Neuronal stem cell (in vitro differentiated cells): ENCODE data around the gene CORIN.

Experiments used
- DNase-seq: peaks from one replicate; pipeline ENCODE4 v3.0.0-alpha.2; 2013; ENCODE audit warnings: low spot score
- H2AFZ ChIP-seq: one replicate; pipeline ENCODE4 v1.6.1; 2013; ENCODE audit warnings: mild to moderate bottlenecking, low read length, inconsistent platforms
- H2AK5ac ChIP-seq: 2 replicates; pipeline ENCODE4 v1.6.1; 2013; ENCODE audit warnings: low read depth, mild to moderate bottlenecking, inconsistent platforms, low read length, moderate library complexity, mixed read lengths
- H2BK120ac ChIP-seq: 2 replicates; pipeline ENCODE4 v1.6.1; 2013; ENCODE audit warnings: low read depth, mild to moderate bottlenecking, inconsistent platforms, low read length, moderate library complexity, mixed read lengths
- H2BK12ac ChIP-seq: one replicate; pipeline ENCODE4 v1.6.1; 2013; ENCODE audit warnings: low read length, inconsistent platforms
- H2BK15ac ChIP-seq: 2 replicates; pipeline ENCODE4 v1.6.1; 2013; ENCODE audit warnings: mild to moderate bottlenecking, low read length, inconsistent platforms, mixed read lengths
- H2BK5ac ChIP-seq: one replicate; pipeline ENCODE4 v1.6.1; 2013; ENCODE audit warnings: inconsistent platforms, mild to moderate bottlenecking, low read length, moderate library complexity
- H3K14ac ChIP-seq: one replicate; pipeline ENCODE4 v1.6.1; 2013; ENCODE audit warnings: low read length, inconsistent platforms
- H3K18ac ChIP-seq: 2 replicates; pipeline ENCODE4 v1.6.1; 2013; ENCODE audit warnings: low read length, inconsistent platforms
- H3K23ac ChIP-seq: 2 replicates; pipeline ENCODE4 v1.6.1; 2013; ENCODE audit warnings: low read depth, mild to moderate bottlenecking, mixed read lengths, low read length, inconsistent platforms; ENCODE audit not compliant: poor library complexity
- H3K27ac ChIP-seq: replicated peaks from 3 replicates; pipeline ENCODE4 v1.5.1; 2013; ENCODE audit warnings: low read length, inconsistent platforms
- H3K27me3 ChIP-seq, 3 experiments: 2 replicates each; pipeline ENCODE4 v1.6.1; 2013; ENCODE audit warnings: low read length in 3 of 3, mild to moderate bottlenecking in 2 of 3, inconsistent platforms in 1 of 3, low read depth in 1 of 3, mixed read lengths in 1 of 3, moderate library complexity in 1 of 3; ENCODE audit not compliant: control insufficient read depth in 3 of 3, insufficient read depth in 3 of 3
- H3K36me3 ChIP-seq, 2 donors: replicated peaks in 1 of 2; 2 replicates each; pipeline ENCODE4 v1.6.1; 2013; ENCODE audit warnings: low read length in 2 of 2; ENCODE audit not compliant: control insufficient read depth in 2 of 2, insufficient read depth in 2 of 2
- H3K4ac ChIP-seq: 2 replicates; pipeline ENCODE4 v1.6.1; 2013; ENCODE audit warnings: inconsistent platforms, mild to moderate bottlenecking, low read length, moderate library complexity
- H3K4me1 ChIP-seq, 2 donors: 1 replicate in 1 of 2; 2 replicates in 1 of 2; pipeline ENCODE4 v1.6.1; 2013; ENCODE audit warnings: low read length in 2 of 2, low read depth in 1 of 2; ENCODE audit not compliant: control insufficient read depth in 2 of 2, insufficient read depth in 1 of 2
- H3K4me2 ChIP-seq: one replicate; pipeline ENCODE4 v1.6.1; 2013; ENCODE audit warnings: mild to moderate bottlenecking, low read length, inconsistent platforms; ENCODE audit not compliant: insufficient read depth, poor library complexity, severe bottlenecking
- H3K4me3 ChIP-seq, 2 donors: 2 replicates each; pipeline ENCODE4 v1.5.1; 2013; ENCODE audit warnings: low read length in 2 of 2, mild to moderate bottlenecking in 2 of 2, inconsistent platforms in 1 of 2, moderate library complexity in 1 of 2
- H3K79me1 ChIP-seq: one replicate; pipeline ENCODE4 v1.6.1; 2013; ENCODE audit warnings: low read depth, mild to moderate bottlenecking, inconsistent platforms, low read length, moderate library complexity
- H3K9ac ChIP-seq: one replicate; pipeline ENCODE4 v1.6.1; 2013; ENCODE audit warnings: mild to moderate bottlenecking, low read depth, low read length, inconsistent platforms; ENCODE audit not compliant: poor library complexity
- H3K9me3 ChIP-seq, 2 donors: replicated peaks in 1 of 2; 2 replicates each; pipeline versions ENCODE3 to v1.6.1; 2013; ENCODE audit warnings: low read length in 2 of 2, mild to moderate bottlenecking in 2 of 2, inconsistent platforms in 1 of 2, low read depth in 1 of 2, mixed read lengths in 1 of 2, moderate library complexity in 1 of 2; ENCODE audit not compliant: control insufficient read depth in 2 of 2, insufficient read depth in 1 of 2
- H4K8ac ChIP-seq: one replicate; pipeline ENCODE4 v1.6.1; 2013; ENCODE audit warnings: low read depth, mild to moderate bottlenecking, inconsistent platforms, low read length, moderate library complexity
- H4K91ac ChIP-seq: one replicate; pipeline ENCODE4 v1.6.1; 2013; ENCODE audit warnings: low read length, low read depth, mild to moderate bottlenecking, inconsistent platforms; ENCODE audit not compliant: poor library complexity
- WGBS, 2 donors: extraction: QIAGEN DNeasy Blood & Tissue Kit; methylation state at CpG; one replicate each; pipeline ENCODE4 v1.1.7; 2013; ENCODE audit warnings: missing lambda C conversion rate in 2 of 2, mixed read lengths in 1 of 2; ENCODE audit not compliant: insufficient read length in 2 of 2, insufficient replicate concordance in 1 of 2; ENCODE audit errors: extremely low coverage in 2 of 2; 5-methylcytosine and 5-hydroxymethylcytosine counted together

Gene CORIN

DNA sequence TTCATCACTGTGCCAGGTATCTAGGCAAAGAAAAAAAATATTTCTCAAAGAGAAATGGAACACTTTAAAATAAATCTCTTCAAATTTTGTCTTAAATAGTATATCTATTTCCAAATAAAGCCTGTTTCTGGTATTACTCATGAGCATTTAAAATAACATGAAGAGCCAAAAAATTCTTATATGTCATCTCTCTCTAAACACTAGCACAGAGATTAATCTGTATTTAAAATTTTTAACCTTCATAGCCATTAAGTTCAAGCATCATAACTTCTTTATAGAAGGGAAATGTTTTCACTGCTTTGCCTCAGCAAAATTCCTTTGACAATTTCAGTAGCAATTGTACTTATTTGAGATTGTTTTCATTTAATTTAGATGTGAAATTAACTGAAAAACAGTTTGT, 5.1 kb upstream of the CORIN start:
- Histone ChIP-seq H2BK15ac (no peak overlapping the region), H2AK5ac (no peak overlapping the region), H3K4me3 (no peak overlapping the region), H3K18ac (no peak overlapping the region), H2BK12ac (no peak overlapping the region), H2BK5ac (no peak overlapping the region), H3K14ac (no peak overlapping the region), H3K4me1 (peaks cover 0 to 2% of the 10 kb centered on the region in 2 donors), H3K79me1 (no peaks in the 10 kb centered on the region), H3K27ac (no peak overlapping the region), H3K9ac (no peak overlapping the region), H3K9me3 (no peaks in the 10 kb centered on the region), H3K4ac (no peak overlapping the region), H2AFZ (no peak overlapping the region), H3K4me2 (no peak overlapping the region), H3K23ac (no peak overlapping the region), H2BK120ac (no peak overlapping the region), H3K36me3 (peaks cover 0 to 28% of the 10 kb centered on the region in 2 donors), H4K91ac (no peak overlapping the region), H3K27me3 (peaks cover 0 to 8% (median 0%) of the 10 kb centered on the region in 3 experiments), H4K8ac (no peak overlapping the region)
- no peak for DNase-seq

DNA sequence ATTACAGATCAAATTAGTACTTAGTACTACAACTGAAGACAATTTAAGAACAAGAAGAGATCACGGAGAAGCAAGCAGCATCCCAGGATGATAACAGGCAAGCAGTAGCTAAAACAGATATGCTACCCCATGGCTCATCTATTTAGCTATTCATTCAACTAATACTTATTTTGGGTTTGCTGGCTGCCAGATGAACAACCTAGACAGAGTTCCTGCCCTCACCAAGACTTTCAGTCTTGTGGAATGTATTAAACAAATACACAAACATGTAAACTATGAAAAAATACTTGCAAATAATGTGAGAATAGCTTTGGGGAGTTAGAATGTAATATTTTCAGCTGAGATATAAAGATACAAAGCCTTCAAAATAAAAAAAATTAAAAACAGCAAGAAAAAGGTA, 2.4 kb upstream of the CORIN start:
- Histone ChIP-seq H2BK120ac (no peak overlapping the region), H2AK5ac (no peak overlapping the region), H3K14ac (no peak overlapping the region), H3K36me3 (peaks cover 0 to 18% of the 10 kb centered on the region in 2 donors), H3K27ac (no peak overlapping the region), H2AFZ (no peak overlapping the region), H2BK15ac (no peak overlapping the region), H3K4me3 (no peak overlapping the region), H3K4me1 (peaks cover 2 to 10% of the 10 kb centered on the region in 2 donors), H4K8ac (no peak overlapping the region), H2BK5ac (no peak overlapping the region), H3K18ac (no peak overlapping the region), H3K4ac (no peak overlapping the region), H3K23ac (no peak overlapping the region), H3K4me2 (no peak overlapping the region), H3K9ac (no peak overlapping the region), H3K9me3 (no peaks in the 10 kb centered on the region), H4K91ac (no peak overlapping the region), H3K79me1 (no peaks in the 10 kb centered on the region), H3K27me3 (peaks cover 0 to 22% (median 0%) of the 10 kb centered on the region in 3 experiments), H2BK12ac (no peak overlapping the region)
- DNase-seq, result no peak
- no CpG with 5 or more reads among the region's 1 CpG for WGBS, 2 donors

DNA sequence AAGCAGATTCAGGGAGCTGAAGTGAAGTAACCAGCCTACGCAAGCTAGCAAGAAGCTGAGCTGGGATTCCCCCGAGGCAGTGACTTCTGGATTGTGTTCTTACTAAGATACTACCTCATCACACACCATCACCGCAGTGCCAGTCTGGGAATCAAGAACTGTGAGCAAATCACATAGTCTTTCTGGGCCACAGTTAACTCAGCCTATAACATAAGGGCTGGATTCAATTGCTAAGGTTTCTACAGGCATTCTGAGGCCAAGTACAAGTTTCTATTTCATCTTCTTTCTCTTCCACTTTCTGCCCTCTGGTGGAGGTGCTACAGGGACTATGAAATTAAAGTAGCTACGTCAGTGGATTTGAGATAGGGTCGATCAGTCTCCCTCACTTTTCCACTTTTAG, 1.4 kb upstream of the CORIN start:
- Histone ChIP-seq H3K23ac (no peak overlapping the region), H3K18ac (no peak overlapping the region), H2BK120ac (no peak overlapping the region), H3K4me3 (no peak overlapping the region), H3K14ac (no peak overlapping the region), H3K27ac (no peak overlapping the region), H3K27me3 (peaks cover 0 to 22% (median 0%) of the 10 kb centered on the region in 3 experiments), H4K8ac (no peak overlapping the region), H3K4ac (no peak overlapping the region), H3K79me1 (no peaks in the 10 kb centered on the region), H3K9ac (no peak overlapping the region), H2BK5ac (no peak overlapping the region), H3K4me1 (peaks cover 2 to 11% of the 10 kb centered on the region in 2 donors), H2AFZ (no peak overlapping the region), H3K4me2 (no peak overlapping the region), H2BK12ac (no peak overlapping the region), H4K91ac (no peak overlapping the region), H2AK5ac (no peak overlapping the region), H3K36me3 (peaks cover 0 to 16% of the 10 kb centered on the region in 2 donors), H2BK15ac (no peak overlapping the region), H3K9me3 (peaks cover 0 to under 1% of the 10 kb centered on the region in 2 donors)
- WGBS, 2 donors, result no CpG with 5 or more reads among the region's 5 CpGs
- DNase-seq, result no peak

DNA sequence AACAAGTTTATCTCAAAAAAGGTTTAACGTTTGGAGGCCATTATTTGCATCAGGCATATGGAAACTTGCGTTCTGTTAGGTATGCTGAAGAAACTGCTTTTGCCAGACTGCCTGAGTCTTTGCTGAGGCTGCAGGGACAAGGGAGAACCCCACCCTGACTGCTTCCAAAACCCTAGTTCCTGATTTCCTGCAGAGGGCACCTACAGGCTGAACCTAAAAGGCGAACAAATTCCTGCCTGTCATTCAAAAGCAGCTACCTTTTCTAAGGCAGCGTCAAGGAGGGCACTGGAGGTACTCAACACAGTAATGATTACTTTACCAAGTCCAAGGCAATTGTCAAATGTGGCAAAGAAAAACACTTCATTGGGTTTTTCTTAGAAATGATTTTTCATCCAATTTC, 578 bp upstream of the CORIN start:
- H2AK5ac ChIP-seq, result no peak overlapping the region
- H2AFZ ChIP-seq, result no peak overlapping the region
- H3K36me3 ChIP-seq, result peaks cover 0 to 8% of the 10 kb centered on the region in 2 donors
- peaks cover 0 to 22% (median 0%) of the 10 kb centered on the region in 3 experiments for H3K27me3 ChIP-seq
- no peak overlapping the region for H3K27ac ChIP-seq
- no peak for DNase-seq
- no peak overlapping the region for H2BK120ac ChIP-seq
- H4K91ac ChIP-seq, result no peak overlapping the region
- H2BK12ac ChIP-seq, result no peak overlapping the region
- no peaks in the 10 kb centered on the region for H3K79me1 ChIP-seq
- no peak overlapping the region for H2BK5ac ChIP-seq
- no peak overlapping the region for H3K9ac ChIP-seq
- peaks cover 0 to 7% of the 10 kb centered on the region in 2 donors for H3K9me3 ChIP-seq
- no peak overlapping the region for H3K18ac ChIP-seq
- H3K4me3 ChIP-seq, result no peak overlapping the region
- H3K14ac ChIP-seq, result no peak overlapping the region
- no peak overlapping the region for H2BK15ac ChIP-seq
- no peak overlapping the region for H3K4me2 ChIP-seq
- no peak overlapping the region for H3K23ac ChIP-seq
- H3K4ac ChIP-seq, result no peak overlapping the region
- peaks cover 2 to 11% of the 10 kb centered on the region in 2 donors for H3K4me1 ChIP-seq
- no peak overlapping the region for H4K8ac ChIP-seq
- WGBS, 2 donors, result no CpG with 5 or more reads among the region's 4 CpGs
